ENCODE data around the gene KCNF1. TPM values are rescaled to one million over a fixed set of nuclear protein-coding genes. Genes with fewer than 3 reads are reported as not detected.

Gene KCNF1
- total RNA-seq, 1 experiment from 2014 or later: 0.52 TPM

DNA sequence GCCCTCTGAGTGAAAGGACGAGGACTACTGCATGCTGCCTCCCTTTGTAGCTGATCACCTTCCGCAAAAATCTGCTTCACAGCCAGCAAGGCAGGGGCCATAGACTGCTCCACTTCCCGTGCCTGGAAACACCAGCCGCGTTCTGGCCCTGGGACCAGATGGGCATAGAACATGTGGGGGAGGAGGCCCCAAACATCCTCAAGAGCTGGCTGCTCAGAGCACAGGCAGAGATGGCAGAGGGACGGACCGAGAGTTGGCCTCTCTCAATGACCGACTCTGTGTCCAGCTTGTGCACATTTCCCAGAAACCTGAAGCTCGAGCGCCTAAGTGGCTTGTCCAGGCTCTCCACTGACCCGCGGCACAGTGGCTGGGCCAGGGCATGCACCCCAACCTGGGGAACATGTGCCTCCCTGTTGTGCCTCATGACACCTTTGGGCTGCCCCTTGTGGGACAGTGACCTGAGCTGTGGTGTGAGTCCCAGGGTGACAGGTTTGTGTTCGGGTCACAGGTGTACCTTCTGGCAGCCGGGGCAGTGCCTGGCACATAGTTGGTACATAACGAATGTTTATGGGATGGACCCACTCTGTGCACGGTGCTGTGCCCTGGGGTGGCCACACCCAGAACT lies 9.1 kb downstream of the KCNF1 start:
- DNase-seq (ENCODE audit: low read depth, low spot score) (no peak), ATAC-seq (no peak)
- BruUV-seq (replicated peaks): no TSS peak
- Histone ChIP-seq H3K9me2 (ENCODE audit: insufficient read depth) (no peaks in the 10 kb centered on the region), H3K27ac (ENCODE audit: low read depth, low read length) (no peak overlapping the region), H3K9me3 (ENCODE audit: control insufficient read depth in 1 of 2, insufficient read depth in 1 of 2, low read depth in 1 of 2, low read length in 2 of 2) (no peaks in the 10 kb centered on the region), H3K4me2 (ENCODE audit: low read length) (no peak overlapping the region), H3K79me2 (ENCODE audit: insufficient read depth, low read length) (no peaks in the 10 kb centered on the region), H3K9ac (ENCODE audit: low read length) (no peak overlapping the region), H3K4me1 (ENCODE audit: control insufficient read depth in 1 of 2, insufficient read depth in 2 of 2, low read length in 2 of 2) (no peaks in the 10 kb centered on the region), H4K20me1 (ENCODE audit: insufficient read depth) (no peaks in the 10 kb centered on the region), H2AFZ (ENCODE audit: low read depth, low read length, poor library complexity, severe bottlenecking) (no peak overlapping the region), H3K27me3 (ENCODE audit: insufficient read depth, low read length) (no peaks in the 10 kb centered on the region), H3K4me3 (replicated peaks in 1 of 2; ENCODE audit: low read depth in 1 of 2, low read length in 2 of 2) (no peak overlapping the region), H3K36me3 (ENCODE audit: control insufficient read depth in 1 of 2, insufficient read depth in 2 of 2, low read length in 2 of 2) (no peaks in the 10 kb centered on the region)
- intact Hi-C loops (cut with micrococcal nuclease): no loop called here
- ChIA-PET RAD21 (ENCODE audit: low non-redundant PET in 1 of 2, low total read pairs in 2 of 2, uncharacterized antibody in 2 of 2, unreplicated experiment in 2 of 2) (no interaction called here), CTCF (interaction anchor here (0.8 to 0.9 kb wide), 2 partner anchors 11 to 88 kb away, joined by 3 read pairs; no protein-coding TSS in a partner anchor), POLR2A (no interaction called here)
- TF ChIP-seq JUND (IDR thresholded peaks at IDR 0.05) (no peak), CEBPB (IDR thresholded peaks at IDR 0.05; ENCODE audit: low read depth) (no peak), TCF7L2 (IDR thresholded peaks at IDR 0.05; ENCODE audit: borderline replicate concordance, extremely low read depth, insufficient read depth, insufficient read length) (no peak), RAD21 (IDR thresholded peaks at IDR 0.05; ENCODE audit: low read depth) (no peak), POLR2AphosphoS5 (IDR thresholded peaks at IDR 0.05; ENCODE audit: low read depth, low read length) (no peak), FOSL1 (IDR thresholded peaks at IDR 0.05; ENCODE audit: low read depth) (no peak), SP1 (IDR thresholded peaks at IDR 0.05; ENCODE audit: low read depth) (no peak), SRF (IDR thresholded peaks at IDR 0.05; ENCODE audit: low read depth) (no peak), POLR2A (IDR thresholded peaks at IDR 0.05; ENCODE audit: borderline replicate concordance, extremely low read depth, insufficient read depth, insufficient read length) (no peak), SIN3A (IDR thresholded peaks at IDR 0.05; ENCODE audit: low read depth) (no peak), ELF1 (IDR thresholded peaks at IDR 0.05; ENCODE audit: borderline replicate concordance, low read depth) (no peak), ZFX (IDR thresholded peaks at IDR 0.05) (no peak), ZNF274 (IDR thresholded peaks at IDR 0.05; ENCODE audit: low read depth, low read length) (no peak), YY1 (IDR thresholded peaks at IDR 0.05; ENCODE audit: extremely low read depth, insufficient replicate concordance, low read depth, low read length) (no peak), CBX3 (IDR thresholded peaks at IDR 0.05; ENCODE audit: low read depth) (no peak)
- TF ChIP-seq, protein P1, sequence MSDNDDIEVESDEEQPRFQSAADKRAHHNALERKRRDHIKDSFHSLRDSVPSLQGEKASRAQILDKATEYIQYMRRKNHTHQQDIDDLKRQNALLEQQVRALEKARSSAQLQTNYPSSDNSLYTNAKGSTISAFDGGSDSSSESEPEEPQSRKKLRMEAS (IDR thresholded peaks at IDR 0.05): no peak
- TF ChIP-seq, protein P2, sequence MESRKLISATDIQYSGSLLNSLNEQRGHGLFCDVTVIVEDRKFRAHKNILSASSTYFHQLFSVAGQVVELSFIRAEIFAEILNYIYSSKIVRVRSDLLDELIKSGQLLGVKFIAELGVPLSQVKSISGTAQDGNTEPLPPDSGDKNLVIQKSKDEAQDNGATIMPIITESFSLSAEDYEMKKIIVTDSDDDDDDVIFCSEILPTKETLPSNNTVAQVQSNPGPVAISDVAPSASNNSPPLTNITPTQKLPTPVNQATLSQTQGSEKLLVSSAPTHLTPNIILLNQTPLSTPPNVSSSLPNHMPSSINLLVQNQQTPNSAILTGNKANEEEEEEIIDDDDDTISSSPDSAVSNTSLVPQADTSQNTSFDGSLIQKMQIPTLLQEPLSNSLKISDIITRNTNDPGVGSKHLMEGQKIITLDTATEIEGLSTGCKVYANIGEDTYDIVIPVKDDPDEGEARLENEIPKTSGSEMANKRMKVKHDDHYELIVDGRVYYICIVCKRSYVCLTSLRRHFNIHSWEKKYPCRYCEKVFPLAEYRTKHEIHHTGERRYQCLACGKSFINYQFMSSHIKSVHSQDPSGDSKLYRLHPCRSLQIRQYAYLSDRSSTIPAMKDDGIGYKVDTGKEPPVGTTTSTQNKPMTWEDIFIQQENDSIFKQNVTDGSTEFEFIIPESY (IDR thresholded peaks at IDR 0.05; ENCODE audit: extremely low read depth, insufficient replicate concordance, low read length): no peak
- TF ChIP-seq, protein P3, sequence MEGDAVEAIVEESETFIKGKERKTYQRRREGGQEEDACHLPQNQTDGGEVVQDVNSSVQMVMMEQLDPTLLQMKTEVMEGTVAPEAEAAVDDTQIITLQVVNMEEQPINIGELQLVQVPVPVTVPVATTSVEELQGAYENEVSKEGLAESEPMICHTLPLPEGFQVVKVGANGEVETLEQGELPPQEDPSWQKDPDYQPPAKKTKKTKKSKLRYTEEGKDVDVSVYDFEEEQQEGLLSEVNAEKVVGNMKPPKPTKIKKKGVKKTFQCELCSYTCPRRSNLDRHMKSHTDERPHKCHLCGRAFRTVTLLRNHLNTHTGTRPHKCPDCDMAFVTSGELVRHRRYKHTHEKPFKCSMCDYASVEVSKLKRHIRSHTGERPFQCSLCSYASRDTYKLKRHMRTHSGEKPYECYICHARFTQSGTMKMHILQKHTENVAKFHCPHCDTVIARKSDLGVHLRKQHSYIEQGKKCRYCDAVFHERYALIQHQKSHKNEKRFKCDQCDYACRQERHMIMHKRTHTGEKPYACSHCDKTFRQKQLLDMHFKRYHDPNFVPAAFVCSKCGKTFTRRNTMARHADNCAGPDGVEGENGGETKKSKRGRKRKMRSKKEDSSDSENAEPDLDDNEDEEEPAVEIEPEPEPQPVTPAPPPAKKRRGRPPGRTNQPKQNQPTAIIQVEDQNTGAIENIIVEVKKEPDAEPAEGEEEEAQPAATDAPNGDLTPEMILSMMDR (IDR thresholded peaks at IDR 0.05 in 2 of 3, conservative IDR thresholded peaks at IDR 0.05 in 1 of 3; ENCODE audit: borderline replicate concordance in 1 of 3, insufficient read depth in 1 of 3, low read depth in 2 of 3, low read length in 2 of 3): no peak

Data from HCT116 (cell line).